IMR-90 (cell line): ENCODE measurements around the gene BMERB1. TPM values are rescaled to one million over a fixed set of nuclear protein-coding genes. Genes with fewer than 3 reads are reported as not detected.
"Not testable (repeated sequence)": the region's sequence is repeated elsewhere in the genome, so short reads cannot be mapped to it uniquely, and the experiment has no call there.

Experiments
- ATAC-seq: fragments of 200-7000 bp; cut with Tn5 transposase; 2 replicates; pipeline ENCODE4 v1.9.1; 2020; ENCODE audit warnings: low read depth, mild to moderate bottlenecking, moderate library complexity
- BruUV-seq: library from RNA; stranded (reverse); fragments of 400-500 nt; replicated peaks from 2 replicates; lab custom pipeline; 2021; lab: Mats Ljungman, UMichigan
- CTCF ChIA-PET: fragments of 300-600 bp; formaldehyde crosslinking; extraction: SDS; loops from one replicate; lab custom pipeline; 2021; ENCODE audit warnings: antibody characterized with exemption; lab: Yijun Ruan, JAX
- POLR2A ChIA-PET: fragments of 300-600 bp; sonication (Branson Sonifier 250); formaldehyde crosslinking; loops from one replicate; lab custom pipeline; 2022; ENCODE audit warnings: antibody characterized with exemption; ENCODE audit not compliant: unreplicated experiment; lab: Charles Lee
- DNase-seq: peaks from one replicate; pipeline ENCODE4 v3.0.0; 2013
- H2AFZ ChIP-seq: replicated peaks from 2 replicates; pipeline ENCODE3; 2013; ENCODE audit warnings: low read length, mild to moderate bottlenecking; ENCODE audit not compliant: poor library complexity
- H2AK5ac ChIP-seq: 2 replicates; pipeline ENCODE4 v1.6.1; 2013; ENCODE audit warnings: low read depth, low read length, inconsistent platforms
- H2AK9ac ChIP-seq: replicated peaks from 2 replicates; pipeline ENCODE3; 2013; ENCODE audit warnings: mild to moderate bottlenecking, low read depth, low read length, moderate library complexity; ENCODE audit not compliant: poor library complexity
- H2BK120ac ChIP-seq: 2 replicates; pipeline ENCODE4 v1.6.1; 2013; ENCODE audit warnings: low read depth, low read length, inconsistent platforms
- H2BK15ac ChIP-seq: 3 replicates; pipeline ENCODE4 v1.6.1; 2013; ENCODE audit warnings: low read depth, low read length, inconsistent platforms
- H2BK20ac ChIP-seq: 2 replicates; pipeline ENCODE4 v1.6.1; 2013; ENCODE audit warnings: low read depth, mild to moderate bottlenecking, inconsistent platforms, low read length, moderate library complexity
- H2BK5ac ChIP-seq: 2 replicates; pipeline ENCODE4 v1.6.1; 2013; ENCODE audit warnings: mild to moderate bottlenecking, low read depth, low read length, inconsistent platforms; ENCODE audit not compliant: poor library complexity, severe bottlenecking
- H3K14ac ChIP-seq: replicated peaks from 2 replicates; pipeline ENCODE4 v1.6.1; 2013; ENCODE audit warnings: low read depth, low read length, inconsistent platforms
- H3K18ac ChIP-seq: 2 replicates; pipeline ENCODE4 v1.6.1; 2013; ENCODE audit warnings: low read depth, low read length, control low read depth
- H3K23ac ChIP-seq: 2 replicates; pipeline ENCODE4 v1.6.1; 2013; ENCODE audit warnings: low read depth, low read length, inconsistent platforms
- H3K27ac ChIP-seq: 2 replicates; pipeline ENCODE4 v1.5.1; 2013; ENCODE audit warnings: mild to moderate bottlenecking, control low read depth, low read length; ENCODE audit not compliant: insufficient read depth
- H3K27me3 ChIP-seq: 2 replicates; pipeline ENCODE4 v1.6.1; 2013; ENCODE audit warnings: low read length; ENCODE audit not compliant: control insufficient read depth, insufficient read depth
- H3K36me3 ChIP-seq: 2 replicates; pipeline ENCODE4 v1.6.1; 2013; ENCODE audit warnings: low read length, mixed read lengths; ENCODE audit not compliant: control insufficient read depth, insufficient read depth
- H3K4ac ChIP-seq: 2 replicates; pipeline ENCODE4 v1.6.1; 2013; ENCODE audit warnings: low read depth, low read length, inconsistent platforms
- H3K4me1 ChIP-seq: 2 replicates; pipeline ENCODE4 v1.6.1; 2013; ENCODE audit warnings: low read length, mixed read lengths; ENCODE audit not compliant: control insufficient read depth, insufficient read depth
- H3K4me2 ChIP-seq: 2 replicates; pipeline ENCODE4 v1.6.1; 2013; ENCODE audit warnings: low read depth, mild to moderate bottlenecking, control low read depth, low read length, moderate library complexity
- H3K4me3 ChIP-seq: 2 replicates; pipeline ENCODE4 v1.5.1; 2013; ENCODE audit warnings: low read depth, mild to moderate bottlenecking, control low read depth, low read length, moderate library complexity; ENCODE audit not compliant: insufficient read depth
- H3K56ac ChIP-seq: 2 replicates; pipeline ENCODE4 v1.6.1; 2013; ENCODE audit warnings: low read length, inconsistent platforms; ENCODE audit not compliant: insufficient read depth; ENCODE audit errors: extremely low read depth
- H3K79me1 ChIP-seq, 2 experiments: 2 replicates each; pipeline ENCODE4 v1.6.1; 2013; ENCODE audit warnings: low read length in 2 of 2, inconsistent platforms in 1 of 2, low read depth in 1 of 2
- H3K9ac ChIP-seq: 2 replicates; pipeline ENCODE4 v1.6.1; 2013; ENCODE audit warnings: low read depth, low read length, control low read depth
- H3K9me1 ChIP-seq: 2 replicates; pipeline ENCODE4 v1.6.1; 2013; ENCODE audit warnings: low read length, inconsistent platforms; ENCODE audit not compliant: insufficient read depth
- H3K9me3 ChIP-seq: 2 replicates; pipeline ENCODE4 v1.6.1; 2013; ENCODE audit warnings: low read length; ENCODE audit not compliant: control insufficient read depth, insufficient read depth
- H4K20me1 ChIP-seq: 2 replicates; pipeline ENCODE4 v1.6.1; 2013; ENCODE audit warnings: low read length, inconsistent platforms; ENCODE audit not compliant: insufficient read depth
- H4K5ac ChIP-seq: 2 replicates; pipeline ENCODE4 v1.6.1; 2013; ENCODE audit warnings: mild to moderate bottlenecking, low read depth, low read length, control low read depth
- H4K8ac ChIP-seq, 2 experiments: 2 replicates each; pipeline ENCODE4 v1.6.1; 2013; ENCODE audit warnings: low read depth in 2 of 2, low read length in 2 of 2, control low read depth in 1 of 2, inconsistent platforms in 1 of 2
- H4K91ac ChIP-seq: 2 replicates; pipeline ENCODE4 v1.6.1; 2013; ENCODE audit warnings: low read depth, low read length, inconsistent platforms; ENCODE audit not compliant: insufficient read depth
- WGBS, 2 experiments: methylation state at CpG; one replicate each; pipeline versions ENCODE4 v1.1.5 to v1.1.7; 2013; ENCODE audit warnings: missing lambda C conversion rate in 2 of 2; ENCODE audit not compliant: insufficient read length in 1 of 2; ENCODE audit errors: extremely low coverage in 2 of 2; 5-methylcytosine and 5-hydroxymethylcytosine counted together
- dilution Hi-C: fragments of 300-500 bp; cut with HindIII; formaldehyde crosslinking; loops from one replicate; pipeline ENCODE4 v1.14.3; 2018; ENCODE audit warnings: low sequenced_read_pairs; ENCODE audit not compliant: unreplicated experiment
- in situ Hi-C: fragments of 300-500 bp; cut with MboI; formaldehyde crosslinking; loops from 3 replicates; pipeline ENCODE4 v1.14.3; 2019; ENCODE audit warnings: low sequenced_read_pairs, inconsistent platforms, mixed read lengths
- intact Hi-C: fragments of 100-400 bp; cut with micrococcal nuclease; formaldehyde crosslinking; loops from 2 replicates; pipeline ENCODE4 v1.10.0; 2022
- polyA plus RNA-seq, 3 experiments: library from polyadenylated mRNA; depleted of rRNA; stranded (reverse); fragments of >200 nt; gene quantifications; 2 replicates each; pipeline ENCODE4 v1.2.3, GENCODE V29; 2012; ENCODE audit warnings: low replicate concordance in 1 of 3
- total RNA-seq: library from RNA; depleted of rRNA; stranded (reverse); fragments of >200 nt; gene quantifications from 2 replicates; pipeline ENCODE4 v1.2.3, GENCODE V29; 2012

The BMERB1 gene
- total and polyA plus RNA-seq, 2 of the 4 experiments (the other 2 are of a cell fraction), result 22.6 to 32.9 TPM

GRCh38 chr16:15409476-15409875, 24.9 kb upstream of the BMERB1 start:
- H4K5ac ChIP-seq, H2BK120ac ChIP-seq, H3K27me3 ChIP-seq, H3K79me1 ChIP-seq, H4K8ac ChIP-seq, H3K4me3 ChIP-seq, H3K9me1 ChIP-seq, POLR2A ChIA-PET, H2BK20ac ChIP-seq, ATAC-seq, H3K4me1 ChIP-seq, H3K23ac ChIP-seq, H3K27ac ChIP-seq, H3K4me2 ChIP-seq, H3K18ac ChIP-seq, H3K9ac ChIP-seq, H2AFZ ChIP-seq, H2AK5ac ChIP-seq, H3K4ac ChIP-seq, CTCF ChIA-PET, DNase-seq, H3K56ac ChIP-seq, H2BK5ac ChIP-seq, dilution Hi-C loops, H4K91ac ChIP-seq, BruUV-seq, H2BK15ac ChIP-seq, H3K36me3 ChIP-seq, H3K14ac ChIP-seq, in situ Hi-C loops, H2AK9ac ChIP-seq, intact Hi-C loops, H3K9me3 ChIP-seq, H4K20me1 ChIP-seq: not testable (repeated sequence)
- 78% methylated on average over 2 of the region's 6 CpGs; no CpG with 5 or more reads in 1 of the 2 experiments for WGBS, 2 experiments
